ENCODE results near the gene CHD2.

CHD2 gene

DNA sequence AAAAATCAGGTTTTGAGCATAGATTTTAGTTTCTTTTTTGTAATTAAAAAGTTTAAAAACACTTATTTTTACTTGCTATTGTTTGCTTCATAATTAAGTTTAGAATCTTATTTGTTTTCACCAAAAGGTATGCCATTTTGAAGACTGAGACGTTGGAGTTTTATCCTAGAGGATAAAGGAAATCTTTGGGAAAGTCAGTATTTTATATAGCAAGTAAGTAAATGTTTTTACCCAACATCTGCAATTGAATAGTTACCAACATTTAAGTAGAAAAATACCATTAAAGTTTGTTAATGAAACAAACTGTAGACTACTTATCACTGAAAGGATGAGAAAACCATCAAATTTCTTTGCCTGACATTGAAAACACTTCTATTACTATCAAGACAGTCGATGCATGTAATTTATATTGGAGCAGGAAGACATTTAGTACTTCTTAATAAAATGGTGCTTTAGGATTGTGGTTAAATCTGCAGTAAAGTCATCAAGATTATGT lies 14.0 kb upstream of the CHD2 start:
- peak overlapping the region; percentile 99 for H3K27ac ChIP-seq (ENCODE audit: low read length)
- peaks cover 19 to 30% of the 10 kb centered on the region in 2 donors for H3K4me1 ChIP-seq (ENCODE audit: control insufficient read depth in 1 of 2, insufficient read depth in 2 of 2, low read length in 2 of 2)
- H3K27me3 ChIP-seq (ENCODE audit: low read depth, low read length) = no peaks in the 10 kb centered on the region
- H3K36me3 ChIP-seq (ENCODE audit: control insufficient read depth in 1 of 2, insufficient read depth in 2 of 2, low read length in 2 of 2) = peaks cover 26 to 28% of the 10 kb centered on the region in 2 donors
- peak overlapping the region; percentile 93 to 95 for H3K4me3 ChIP-seq (ENCODE audit: low read depth in 1 of 2, low read length in 2 of 2)
- no peaks in the 10 kb centered on the region for H3K9me3 ChIP-seq (ENCODE audit: control insufficient read depth in 1 of 2, low read length in 2 of 2)

DNA sequence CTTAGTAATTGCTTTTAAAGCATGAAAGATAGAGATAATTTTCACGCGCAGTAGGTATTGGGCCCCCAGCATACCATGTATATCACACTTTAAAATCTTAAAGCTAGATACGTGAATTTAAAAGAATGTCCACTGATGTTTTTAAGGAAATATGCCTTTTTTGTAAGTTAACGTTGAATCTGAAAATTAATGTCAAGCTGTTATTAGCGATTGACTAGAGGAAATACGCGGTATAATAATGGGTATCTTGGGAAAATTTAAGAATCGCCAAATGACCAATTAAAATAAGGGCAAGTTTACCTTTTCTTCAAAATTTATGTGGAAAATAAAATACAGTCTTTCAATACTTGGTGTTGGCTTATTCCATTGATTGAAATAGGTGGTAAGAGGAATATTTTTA lies 13.3 kb upstream of the CHD2 start:
- H3K36me3 ChIP-seq (ENCODE audit: control insufficient read depth in 1 of 2, insufficient read depth in 2 of 2, low read length in 2 of 2) = peaks cover 31 to 33% of the 10 kb centered on the region in 2 donors
- H3K9me3 ChIP-seq (ENCODE audit: control insufficient read depth in 1 of 2, low read length in 2 of 2) = no peaks in the 10 kb centered on the region
- H3K4me3 ChIP-seq (ENCODE audit: low read depth in 1 of 2, low read length in 2 of 2) = peak overlapping the region; percentile 19 to 93
- H3K4me1 ChIP-seq (ENCODE audit: control insufficient read depth in 1 of 2, insufficient read depth in 2 of 2, low read length in 2 of 2) = peaks cover 12 to 37% of the 10 kb centered on the region in 2 donors
- H3K27me3 ChIP-seq (ENCODE audit: low read depth, low read length) = no peaks in the 10 kb centered on the region
- peak overlapping the region; percentile 56 for H3K27ac ChIP-seq (ENCODE audit: low read length)

DNA sequence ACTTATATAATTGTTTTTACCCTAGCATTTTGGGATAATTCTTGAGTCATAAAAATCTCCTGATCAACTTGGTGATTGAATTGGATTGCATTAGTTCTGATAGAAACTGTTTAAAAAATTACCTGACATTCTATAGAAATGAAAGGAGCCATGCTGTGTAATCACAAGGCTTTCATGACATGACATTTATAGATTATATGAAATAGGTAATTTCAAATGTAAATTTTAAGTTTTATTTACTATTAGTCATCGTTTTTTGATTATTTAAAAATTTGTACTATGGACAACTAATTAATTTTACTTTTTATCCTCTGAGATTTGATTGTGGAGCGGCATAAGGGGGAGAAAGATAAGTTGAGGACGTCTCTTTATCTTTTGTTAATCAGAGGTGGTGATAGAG lies 12.3 kb upstream of the CHD2 start:
- Histone ChIP-seq H3K4me1 (ENCODE audit: control insufficient read depth in 1 of 2, insufficient read depth in 2 of 2, low read length in 2 of 2) (peaks cover 11 to 41% of the 10 kb centered on the region in 2 donors), H3K36me3 (ENCODE audit: control insufficient read depth in 1 of 2, insufficient read depth in 2 of 2, low read length in 2 of 2) (peaks cover 36 to 42% of the 10 kb centered on the region in 2 donors), H3K27ac (ENCODE audit: low read length) (peak overlapping the region; percentile 47), H3K4me3 (ENCODE audit: low read depth in 1 of 2, low read length in 2 of 2) (no peak overlapping the region), H3K9me3 (ENCODE audit: control insufficient read depth in 1 of 2, low read length in 2 of 2) (no peaks in the 10 kb centered on the region), H3K27me3 (ENCODE audit: low read depth, low read length) (no peaks in the 10 kb centered on the region)

DNA sequence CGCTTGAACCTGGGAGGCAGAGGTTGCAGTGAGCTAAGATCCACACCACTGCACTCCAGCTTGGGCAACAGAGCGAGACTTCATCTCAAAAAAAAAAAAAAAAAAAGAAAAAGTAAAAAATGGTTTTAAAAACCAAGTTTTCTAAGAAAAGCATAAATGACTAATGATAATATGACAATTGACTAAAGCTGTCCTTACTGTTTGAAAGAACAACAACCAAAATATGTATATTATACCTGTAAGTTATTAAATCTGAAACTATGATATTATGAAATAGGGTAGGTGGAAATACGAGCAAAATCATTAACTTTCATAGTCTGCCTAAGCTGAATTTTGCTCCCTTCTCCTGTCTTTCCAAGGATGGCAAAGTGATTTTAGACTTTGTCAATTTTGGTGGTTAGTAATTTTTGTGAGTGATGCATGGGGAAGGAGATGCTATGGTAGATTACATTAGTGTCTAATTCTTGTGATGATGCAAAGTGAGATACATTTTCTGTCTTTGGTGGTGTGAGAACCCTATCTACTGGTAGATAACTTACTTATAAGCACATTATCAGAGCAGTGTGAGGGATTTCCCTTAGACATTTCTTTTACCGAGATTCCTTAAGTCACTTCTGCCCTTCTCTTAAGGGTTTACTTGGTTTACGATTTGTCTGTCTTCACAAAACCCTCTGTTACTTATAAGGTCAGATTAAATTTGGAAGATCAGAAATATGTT lies 10.6 kb upstream of the CHD2 start:
- Histone ChIP-seq H3K9me3 (ENCODE audit: control insufficient read depth in 1 of 2, low read length in 2 of 2) (no peaks in the 10 kb centered on the region), H3K36me3 (ENCODE audit: control insufficient read depth in 1 of 2, insufficient read depth in 2 of 2, low read length in 2 of 2) (peaks cover 48 to 51% of the 10 kb centered on the region in 2 donors), H3K4me3 (ENCODE audit: low read depth in 1 of 2, low read length in 2 of 2) (no peak overlapping the region), H3K4me1 (ENCODE audit: control insufficient read depth in 1 of 2, insufficient read depth in 2 of 2, low read length in 2 of 2) (peaks cover 11 to 42% of the 10 kb centered on the region in 2 donors), H3K27ac (ENCODE audit: low read length) (no peak overlapping the region), H3K27me3 (ENCODE audit: low read depth, low read length) (no peaks in the 10 kb centered on the region)

DNA sequence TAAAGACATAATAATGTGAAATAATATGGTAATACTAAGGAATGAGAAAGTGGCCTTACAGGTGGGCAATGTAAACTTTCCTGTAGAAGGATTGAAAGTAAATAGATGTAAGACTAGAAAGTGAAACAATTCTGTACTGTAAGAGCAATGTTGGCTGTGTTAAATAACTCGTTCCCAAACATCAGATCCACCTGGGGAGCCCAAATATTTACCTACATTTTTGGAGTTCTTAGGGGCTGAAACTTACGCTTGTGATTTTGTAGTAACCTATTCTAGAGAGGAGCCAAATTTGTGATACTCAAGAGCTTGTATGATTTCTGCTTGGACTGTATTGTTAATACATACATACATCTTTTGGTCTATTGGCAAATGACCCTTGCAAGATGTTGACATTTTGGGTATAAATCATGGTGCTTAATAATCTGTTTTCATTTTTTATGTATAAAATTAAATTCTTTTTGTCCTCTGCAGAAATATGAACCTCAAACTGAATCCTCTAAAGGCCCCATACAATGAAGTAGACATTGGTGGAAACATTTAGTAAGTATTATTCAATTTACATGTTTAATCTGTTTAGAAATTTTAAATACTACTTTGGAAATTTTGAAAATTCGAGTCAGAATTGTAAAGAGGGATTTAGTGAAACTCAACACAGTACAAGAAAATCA lies 8.5 kb upstream of the CHD2 start:
- no peaks in the 10 kb centered on the region for H3K9me3 ChIP-seq (ENCODE audit: control insufficient read depth in 1 of 2, low read length in 2 of 2)
- H3K36me3 ChIP-seq (ENCODE audit: control insufficient read depth in 1 of 2, insufficient read depth in 2 of 2, low read length in 2 of 2) = peaks cover 51 to 58% of the 10 kb centered on the region in 2 donors
- H3K4me3 ChIP-seq (ENCODE audit: low read depth in 1 of 2, low read length in 2 of 2) = no peak overlapping the region
- H3K4me1 ChIP-seq (ENCODE audit: control insufficient read depth in 1 of 2, insufficient read depth in 2 of 2, low read length in 2 of 2) = peaks cover 16 to 59% of the 10 kb centered on the region in 2 donors
- no peak overlapping the region for H3K27ac ChIP-seq (ENCODE audit: low read length)
- H3K27me3 ChIP-seq (ENCODE audit: low read depth, low read length) = no peaks in the 10 kb centered on the region

DNA sequence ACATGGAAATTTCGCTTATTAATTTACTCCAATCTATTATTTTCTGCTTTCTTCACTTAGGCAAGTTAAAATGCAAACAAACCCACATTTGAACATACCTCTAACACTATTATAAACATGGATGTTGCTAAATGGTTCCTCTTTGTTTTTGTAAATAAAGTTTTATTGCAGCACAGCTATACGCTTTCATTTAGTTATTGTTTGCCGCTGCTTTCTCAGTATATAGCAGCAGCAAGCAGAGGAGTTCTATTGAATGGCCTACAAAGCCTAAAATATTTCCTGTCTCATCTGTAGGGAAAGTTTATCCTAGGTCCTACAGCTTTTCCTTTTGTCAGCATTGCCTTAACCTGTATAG lies 7.9 kb upstream of the CHD2 start:
- H3K27me3 ChIP-seq (ENCODE audit: low read depth, low read length) = no peaks in the 10 kb centered on the region
- H3K36me3 ChIP-seq (ENCODE audit: control insufficient read depth in 1 of 2, insufficient read depth in 2 of 2, low read length in 2 of 2) = peaks cover 48 to 53% of the 10 kb centered on the region in 2 donors
- no peak overlapping the region for H3K27ac ChIP-seq (ENCODE audit: low read length)
- H3K9me3 ChIP-seq (ENCODE audit: control insufficient read depth in 1 of 2, low read length in 2 of 2) = no peaks in the 10 kb centered on the region
- H3K4me3 ChIP-seq (ENCODE audit: low read depth in 1 of 2, low read length in 2 of 2) = no peak overlapping the region
- H3K4me1 ChIP-seq (ENCODE audit: control insufficient read depth in 1 of 2, insufficient read depth in 2 of 2, low read length in 2 of 2) = peaks cover 11 to 58% of the 10 kb centered on the region in 2 donors

DNA sequence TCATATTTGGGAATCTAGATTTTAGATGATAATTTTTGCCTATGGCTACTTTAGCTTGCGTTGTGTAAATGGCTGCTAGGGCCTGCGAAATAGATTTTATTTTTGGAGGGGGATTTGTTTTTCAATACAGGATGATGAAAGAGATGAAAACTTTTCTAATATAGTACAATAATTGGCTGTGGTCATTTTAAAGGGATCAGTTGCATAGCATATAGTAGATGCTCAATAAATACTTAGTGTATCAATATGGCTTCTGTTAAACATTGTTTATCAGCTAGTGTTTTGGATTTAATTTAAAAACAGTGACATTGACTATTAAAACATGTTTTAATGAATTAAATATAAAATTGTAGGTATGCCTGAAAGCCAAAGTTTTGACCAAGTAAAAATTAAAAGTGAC lies 6.9 kb upstream of the CHD2 start:
- peaks cover 8 to 58% of the 10 kb centered on the region in 2 donors for H3K4me1 ChIP-seq (ENCODE audit: control insufficient read depth in 1 of 2, insufficient read depth in 2 of 2, low read length in 2 of 2)
- H3K36me3 ChIP-seq (ENCODE audit: control insufficient read depth in 1 of 2, insufficient read depth in 2 of 2, low read length in 2 of 2) = peaks cover 54 to 58% of the 10 kb centered on the region in 2 donors
- H3K27me3 ChIP-seq (ENCODE audit: low read depth, low read length) = no peaks in the 10 kb centered on the region
- no peaks in the 10 kb centered on the region for H3K9me3 ChIP-seq (ENCODE audit: control insufficient read depth in 1 of 2, low read length in 2 of 2)
- no peak overlapping the region for H3K4me3 ChIP-seq (ENCODE audit: low read depth in 1 of 2, low read length in 2 of 2)
- no peak overlapping the region for H3K27ac ChIP-seq (ENCODE audit: low read length)

DNA sequence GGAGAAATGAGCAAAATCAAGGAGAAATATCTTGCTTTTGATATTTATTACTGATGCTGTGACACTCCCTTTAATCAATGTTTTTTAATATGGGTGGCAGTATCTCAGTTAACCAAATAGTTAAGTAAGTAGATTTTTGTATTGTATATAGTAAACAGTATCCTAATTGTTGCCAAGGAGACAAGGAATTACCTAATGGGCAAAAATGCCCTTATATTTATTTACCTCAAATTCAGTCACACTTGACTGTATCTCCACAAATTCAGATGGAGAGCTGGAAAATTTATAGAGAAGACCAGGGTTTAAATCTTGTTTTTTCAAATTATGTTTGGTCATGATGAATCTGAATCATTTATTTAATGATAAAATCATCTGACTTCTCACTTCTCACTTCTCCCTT lies 3.6 kb upstream of the CHD2 start:
- peaks cover 55 to 56% of the 10 kb centered on the region in 2 donors for H3K36me3 ChIP-seq (ENCODE audit: control insufficient read depth in 1 of 2, insufficient read depth in 2 of 2, low read length in 2 of 2)
- peaks cover 5 to 46% of the 10 kb centered on the region in 2 donors for H3K4me1 ChIP-seq (ENCODE audit: control insufficient read depth in 1 of 2, insufficient read depth in 2 of 2, low read length in 2 of 2)

DNA sequence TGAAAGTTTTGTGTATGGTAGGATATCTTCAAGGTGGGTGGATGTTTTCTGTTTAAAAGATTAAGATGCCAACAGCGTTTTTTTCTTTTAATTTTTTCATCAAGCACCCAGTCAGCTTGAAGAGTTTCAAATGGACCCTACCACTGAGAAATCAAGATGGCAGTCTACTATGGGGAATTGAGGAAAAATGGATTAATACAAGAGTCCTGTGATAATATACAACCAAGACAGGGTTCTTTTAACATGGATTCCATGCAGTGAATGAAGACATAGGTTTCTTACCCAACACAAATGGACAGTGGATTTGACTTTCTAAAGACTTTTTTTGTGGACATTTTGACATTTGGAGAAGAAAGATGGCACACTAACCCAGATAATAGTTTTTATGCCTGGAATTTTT lies 2.5 kb upstream of the CHD2 start:
- Histone ChIP-seq H3K36me3 (ENCODE audit: control insufficient read depth in 1 of 2, insufficient read depth in 2 of 2, low read length in 2 of 2) (peaks cover 47 to 51% of the 10 kb centered on the region in 2 donors), H3K4me1 (ENCODE audit: control insufficient read depth in 1 of 2, insufficient read depth in 2 of 2, low read length in 2 of 2) (peaks cover 5 to 41% of the 10 kb centered on the region in 2 donors), H3K27ac (ENCODE audit: low read length) (no peak overlapping the region), H3K27me3 (ENCODE audit: low read depth, low read length) (no peaks in the 10 kb centered on the region), H3K4me3 (ENCODE audit: low read depth in 1 of 2, low read length in 2 of 2) (no peak overlapping the region), H3K9me3 (ENCODE audit: control insufficient read depth in 1 of 2, low read length in 2 of 2) (no peaks in the 10 kb centered on the region)

More for the DNA sequence above, 3.6 kb upstream of the CHD2 start:
- Histone ChIP-seq H3K27me3 (ENCODE audit: low read depth, low read length) (no peaks in the 10 kb centered on the region), H3K9me3 (ENCODE audit: control insufficient read depth in 1 of 2, low read length in 2 of 2) (no peaks in the 10 kb centered on the region), H3K27ac (ENCODE audit: low read length) (peak overlapping the region; percentile 41), H3K4me3 (ENCODE audit: low read depth in 1 of 2, low read length in 2 of 2) (no peak overlapping the region)

DNA sequence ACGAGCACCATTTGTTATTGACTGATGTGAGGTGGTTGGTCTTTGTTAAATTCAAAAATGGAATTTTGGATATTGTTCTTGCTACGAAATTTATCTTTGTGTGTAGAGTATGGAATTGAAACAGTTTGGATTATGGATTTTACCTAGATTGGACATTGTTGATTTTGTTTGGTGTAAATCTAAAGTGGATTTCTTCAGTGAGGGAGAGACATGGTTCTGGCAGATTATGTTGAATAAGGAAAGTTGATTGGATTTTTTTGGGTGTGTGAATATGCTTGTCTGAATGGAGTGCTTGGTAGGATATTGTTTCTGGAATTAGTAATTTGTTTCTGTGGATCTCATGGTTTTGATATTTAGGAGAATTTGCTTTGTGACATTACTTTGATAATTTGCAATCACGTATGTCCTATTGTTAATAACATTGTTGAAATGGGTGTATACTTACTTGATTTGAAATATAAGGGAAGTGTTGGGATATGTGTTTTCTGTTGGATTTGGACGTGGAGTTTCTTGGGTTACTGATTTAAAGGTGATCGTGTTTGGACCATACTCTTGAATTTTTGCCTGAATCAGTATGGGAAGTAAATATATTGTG lies 1.0 kb upstream of the CHD2 start:
- Histone ChIP-seq H3K27me3 (ENCODE audit: low read depth, low read length) (no peaks in the 10 kb centered on the region), H3K4me3 (ENCODE audit: low read depth in 1 of 2, low read length in 2 of 2) (no peak overlapping the region), H3K4me1 (ENCODE audit: control insufficient read depth in 1 of 2, insufficient read depth in 2 of 2, low read length in 2 of 2) (peaks cover 5 to 50% of the 10 kb centered on the region in 2 donors), H3K36me3 (ENCODE audit: control insufficient read depth in 1 of 2, insufficient read depth in 2 of 2, low read length in 2 of 2) (peaks cover 37 to 46% of the 10 kb centered on the region in 2 donors), H3K27ac (ENCODE audit: low read length) (peak overlapping the region; percentile 100), H3K9me3 (ENCODE audit: control insufficient read depth in 1 of 2, low read length in 2 of 2) (no peaks in the 10 kb centered on the region)

DNA sequence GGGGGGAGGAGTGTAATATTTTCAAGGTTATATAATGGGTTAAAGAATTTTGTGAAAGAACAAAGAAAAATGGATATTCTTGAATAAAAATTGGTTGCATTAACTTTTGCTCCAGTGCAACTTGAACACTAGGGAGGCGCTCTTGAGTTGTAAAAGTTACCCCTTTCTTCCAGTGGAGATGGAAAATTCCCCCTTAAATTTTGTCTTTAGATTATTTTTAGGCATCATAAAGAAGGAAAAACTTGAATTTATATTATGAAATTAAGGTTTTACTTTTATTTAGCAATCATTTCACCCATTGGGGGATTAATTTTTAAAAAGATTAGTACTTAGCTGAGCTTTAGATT lies 550 bp upstream of the CHD2 start:
- H3K9me3 ChIP-seq (ENCODE audit: control insufficient read depth in 1 of 2, low read length in 2 of 2) = no peaks in the 10 kb centered on the region
- peak overlapping the region in 1 of 2 donors; percentile 91 for H3K4me3 ChIP-seq (ENCODE audit: low read depth in 1 of 2, low read length in 2 of 2)
- peak overlapping the region; percentile 100 for H3K27ac ChIP-seq (ENCODE audit: low read length)
- H3K27me3 ChIP-seq (ENCODE audit: low read depth, low read length) = no peaks in the 10 kb centered on the region
- H3K4me1 ChIP-seq (ENCODE audit: control insufficient read depth in 1 of 2, insufficient read depth in 2 of 2, low read length in 2 of 2) = peaks cover 5 to 48% of the 10 kb centered on the region in 2 donors
- peaks cover 32 to 43% of the 10 kb centered on the region in 2 donors for H3K36me3 ChIP-seq (ENCODE audit: control insufficient read depth in 1 of 2, insufficient read depth in 2 of 2, low read length in 2 of 2)

Data from muscle layer of duodenum (tissue), 2 donors.